Ishikawa (cell line): ENCODE measurements around the gene TJP1.

Experiments used
- CEBPB ChIP-seq: IDR thresholded peaks from 2 replicates; pipeline ENCODE4 v1.6.1; 2012
- EP300 ChIP-seq: IDR thresholded peaks from 2 replicates; pipeline ENCODE4 v1.6.1; 2012; ENCODE audit warnings: borderline replicate concordance
- TF ChIP-seq, protein P1 (sequence below): IDR thresholded peaks from 2 replicates; pipeline ENCODE4 v1.6.1; 2012
- TF ChIP-seq, protein P2 (sequence below): IDR thresholded peaks from 2 replicates; pipeline ENCODE4 v1.6.1; 2012; ENCODE audit warnings: low read depth, mild to moderate bottlenecking

DNA sequence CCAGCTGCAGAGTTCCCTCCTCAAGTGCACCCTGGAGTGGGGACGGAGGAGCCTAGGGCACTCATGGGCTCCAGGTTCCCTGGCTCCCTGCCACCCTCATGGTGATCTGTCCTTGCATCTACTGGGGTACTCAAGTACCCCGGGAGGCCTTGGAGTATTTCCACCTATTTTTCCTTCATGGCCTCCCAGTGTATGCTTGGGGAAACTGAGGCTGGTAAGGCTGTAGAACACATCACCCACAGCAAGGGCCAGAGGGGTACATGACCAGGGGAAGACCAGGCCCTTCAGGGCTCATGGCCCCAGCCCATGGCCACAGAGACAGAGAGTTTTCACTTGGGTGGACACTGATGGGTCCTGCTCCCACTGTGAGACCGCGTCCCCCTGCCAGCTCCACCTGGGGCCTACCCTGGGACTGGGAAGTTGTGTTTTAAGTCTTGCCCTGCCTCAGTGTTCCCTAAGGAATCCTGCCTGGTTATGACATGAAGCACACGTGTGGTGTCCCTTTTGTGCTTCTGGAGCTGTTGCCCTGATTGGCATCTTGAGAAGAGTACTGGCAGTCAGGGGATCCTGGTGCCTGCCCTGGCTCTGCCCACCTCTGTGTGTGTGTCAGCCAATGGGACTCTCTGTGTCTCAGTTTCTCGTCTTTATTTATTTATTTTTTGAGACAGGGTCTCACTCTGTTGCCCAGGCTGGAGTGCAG, 132.8 kb downstream of the TJP1 start:
- no peak for TF ChIP-seq EP300
- TF ChIP-seq CEBPB: no peak
- TF ChIP-seq, protein P1, sequence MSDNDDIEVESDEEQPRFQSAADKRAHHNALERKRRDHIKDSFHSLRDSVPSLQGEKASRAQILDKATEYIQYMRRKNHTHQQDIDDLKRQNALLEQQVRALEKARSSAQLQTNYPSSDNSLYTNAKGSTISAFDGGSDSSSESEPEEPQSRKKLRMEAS: no peak
- TF ChIP-seq, protein P2, sequence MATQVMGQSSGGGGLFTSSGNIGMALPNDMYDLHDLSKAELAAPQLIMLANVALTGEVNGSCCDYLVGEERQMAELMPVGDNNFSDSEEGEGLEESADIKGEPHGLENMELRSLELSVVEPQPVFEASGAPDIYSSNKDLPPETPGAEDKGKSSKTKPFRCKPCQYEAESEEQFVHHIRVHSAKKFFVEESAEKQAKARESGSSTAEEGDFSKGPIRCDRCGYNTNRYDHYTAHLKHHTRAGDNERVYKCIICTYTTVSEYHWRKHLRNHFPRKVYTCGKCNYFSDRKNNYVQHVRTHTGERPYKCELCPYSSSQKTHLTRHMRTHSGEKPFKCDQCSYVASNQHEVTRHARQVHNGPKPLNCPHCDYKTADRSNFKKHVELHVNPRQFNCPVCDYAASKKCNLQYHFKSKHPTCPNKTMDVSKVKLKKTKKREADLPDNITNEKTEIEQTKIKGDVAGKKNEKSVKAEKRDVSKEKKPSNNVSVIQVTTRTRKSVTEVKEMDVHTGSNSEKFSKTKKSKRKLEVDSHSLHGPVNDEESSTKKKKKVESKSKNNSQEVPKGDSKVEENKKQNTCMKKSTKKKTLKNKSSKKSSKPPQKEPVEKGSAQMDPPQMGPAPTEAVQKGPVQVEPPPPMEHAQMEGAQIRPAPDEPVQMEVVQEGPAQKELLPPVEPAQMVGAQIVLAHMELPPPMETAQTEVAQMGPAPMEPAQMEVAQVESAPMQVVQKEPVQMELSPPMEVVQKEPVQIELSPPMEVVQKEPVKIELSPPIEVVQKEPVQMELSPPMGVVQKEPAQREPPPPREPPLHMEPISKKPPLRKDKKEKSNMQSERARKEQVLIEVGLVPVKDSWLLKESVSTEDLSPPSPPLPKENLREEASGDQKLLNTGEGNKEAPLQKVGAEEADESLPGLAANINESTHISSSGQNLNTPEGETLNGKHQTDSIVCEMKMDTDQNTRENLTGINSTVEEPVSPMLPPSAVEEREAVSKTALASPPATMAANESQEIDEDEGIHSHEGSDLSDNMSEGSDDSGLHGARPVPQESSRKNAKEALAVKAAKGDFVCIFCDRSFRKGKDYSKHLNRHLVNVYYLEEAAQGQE: no peak
